Measurements from ENCODE around the gene MAML1. TPM values are rescaled to one million over a fixed set of nuclear protein-coding genes. Genes with fewer than 3 reads are reported as not detected.

Gene MAML1
- total and polyA plus RNA-seq, 2 donors: 10.5 to 13.3 TPM

DNA sequence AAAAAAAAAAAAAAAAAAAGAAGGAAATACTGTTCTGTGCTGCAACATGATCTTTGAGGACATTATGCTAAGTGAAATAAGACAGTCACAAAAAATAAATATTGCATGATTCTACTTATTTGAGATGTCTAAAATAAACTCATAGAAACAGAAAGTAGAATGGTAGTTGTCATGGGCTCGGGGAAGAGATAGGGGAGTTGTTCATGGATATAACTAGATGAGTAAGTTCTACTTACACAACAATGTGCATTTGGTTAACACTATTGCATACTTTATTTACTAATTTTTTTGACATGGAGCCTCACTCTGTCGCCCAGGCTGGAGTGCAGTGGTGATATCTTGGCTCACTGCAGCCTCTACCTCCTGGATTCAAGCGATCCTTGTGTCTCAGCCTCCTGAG, 15.2 kb downstream of the MAML1 start:
- no peak overlapping the region for H3K27ac ChIP-seq (ENCODE audit: low read depth in 1 of 2, low read length in 1 of 2)
- whole genome bisulfite sequencing: 96% methylated on average over 3 of the region's 3 CpGs
- no peaks in the 10 kb centered on the region for H3K4me1 ChIP-seq (ENCODE audit: control insufficient read depth in 2 of 2, insufficient read depth in 2 of 2, low read length in 2 of 2)
- H3K9me3 ChIP-seq (ENCODE audit: control insufficient read depth in 2 of 2, insufficient read depth in 1 of 2, low read length in 1 of 2): peaks cover 0 to 2% of the 10 kb centered on the region in 2 donors
- peaks cover 18 to 19% of the 10 kb centered on the region in 2 donors for H3K36me3 ChIP-seq (ENCODE audit: control insufficient read depth in 2 of 2, insufficient read depth in 2 of 2, low read length in 1 of 2)
- H3K4me3 ChIP-seq (ENCODE audit: low read length in 2 of 2): no peak overlapping the region
- DNase-seq (ENCODE audit: low read depth in 6 of 9, low spot score in 9 of 9): no peak
- H3K27me3 ChIP-seq (ENCODE audit: control insufficient read depth in 2 of 2, insufficient read depth in 1 of 2, low read length in 1 of 2): no peaks in the 10 kb centered on the region

DNA sequence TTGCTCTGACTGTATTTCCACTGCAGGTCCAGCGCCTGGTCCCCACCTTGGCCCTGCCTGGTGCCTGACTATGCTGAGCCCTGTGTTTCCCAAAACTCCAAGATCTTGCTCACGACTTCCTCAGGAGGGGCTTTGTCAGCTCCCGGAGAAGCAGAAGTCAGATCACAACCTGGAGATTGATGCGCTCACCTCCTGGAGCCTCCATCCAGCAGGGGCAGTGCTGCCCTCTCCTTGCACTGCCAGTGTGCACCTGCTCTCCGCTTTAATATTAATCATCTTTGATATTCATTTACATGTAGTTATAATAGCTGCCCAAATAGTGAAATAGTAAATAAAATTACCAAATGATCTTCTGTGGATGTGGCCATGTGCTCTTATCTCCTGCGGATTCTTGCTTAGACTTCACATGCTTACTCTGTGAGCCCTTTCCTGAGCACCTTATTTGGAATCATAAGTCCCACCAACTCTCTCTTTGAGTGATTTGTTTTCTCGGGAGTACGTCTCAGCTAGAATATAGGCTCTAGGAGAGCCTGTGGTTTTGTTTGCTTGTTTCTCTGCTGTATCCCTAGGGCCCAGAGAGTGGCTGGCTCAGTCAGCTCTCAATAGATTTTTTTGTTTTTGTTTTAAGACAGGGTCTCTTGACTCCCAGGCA, 17.4 kb downstream of the MAML1 start:
- Histone ChIP-seq H3K4me1 (ENCODE audit: control insufficient read depth in 2 of 2, insufficient read depth in 2 of 2, low read length in 2 of 2) (peaks cover 0 to 10% of the 10 kb centered on the region in 2 donors), H3K9me3 (ENCODE audit: control insufficient read depth in 2 of 2, insufficient read depth in 1 of 2, low read length in 1 of 2) (peaks cover 0 to 2% of the 10 kb centered on the region in 2 donors)
- no peak for DNase-seq (ENCODE audit: low read depth in 6 of 9, low spot score in 9 of 9)

DNA sequence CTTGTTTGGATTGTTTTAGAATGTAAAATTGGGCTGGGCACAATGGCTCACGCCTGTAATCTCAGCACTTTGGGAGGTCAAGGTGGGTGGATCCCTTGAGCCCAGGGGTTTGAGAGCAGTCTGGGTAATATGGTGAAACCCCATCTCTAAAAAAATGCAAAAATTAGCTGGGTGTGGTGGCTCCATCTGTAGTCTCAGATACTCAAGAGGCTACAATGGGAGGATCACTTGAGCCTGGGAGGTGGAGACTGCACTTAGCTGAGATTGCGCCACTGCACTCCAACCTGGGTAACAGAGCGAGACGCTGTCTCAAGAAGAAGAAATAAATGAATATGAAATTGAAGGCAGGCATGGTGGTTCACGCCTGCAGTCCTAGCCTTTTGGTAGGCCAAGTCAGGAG, 21.3 kb downstream of the MAML1 start:
- WGBS: 99% methylated on average over 5 of the region's 5 CpGs

More for the DNA sequence above, 17.4 kb downstream of the MAML1 start:
- H3K27me3 ChIP-seq (ENCODE audit: control insufficient read depth in 2 of 2, insufficient read depth in 1 of 2, low read length in 1 of 2): no peaks in the 10 kb centered on the region
- WGBS: 97% methylated on average over 8 of the region's 8 CpGs
- no peak overlapping the region for H3K4me3 ChIP-seq (ENCODE audit: low read length in 2 of 2)
- no peak overlapping the region for H3K27ac ChIP-seq (ENCODE audit: low read depth in 1 of 2, low read length in 1 of 2)
- H3K36me3 ChIP-seq (ENCODE audit: control insufficient read depth in 2 of 2, insufficient read depth in 2 of 2, low read length in 1 of 2): peaks cover 18 to 19% of the 10 kb centered on the region in 2 donors

DNA sequence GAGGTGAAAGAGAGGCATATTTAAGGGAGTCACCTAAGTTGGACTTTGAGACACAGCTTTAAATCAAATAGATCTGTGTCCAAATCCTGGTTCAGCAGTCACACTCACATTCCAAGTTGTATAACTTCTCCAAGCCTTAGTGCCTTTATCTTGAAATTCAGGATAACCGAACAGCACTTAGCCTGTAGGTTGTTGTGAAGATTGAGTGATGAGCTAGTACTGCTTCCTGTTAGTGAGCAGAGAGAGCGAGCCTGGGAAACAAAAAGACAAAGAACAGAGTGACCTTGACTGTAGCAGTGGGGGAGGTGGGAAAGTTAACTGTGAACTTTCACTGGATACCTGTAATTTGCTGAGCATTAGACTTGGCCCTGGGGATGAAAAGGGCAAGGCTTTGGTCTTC, 22.4 kb downstream of the MAML1 start:
- Histone ChIP-seq H3K9me3 (ENCODE audit: control insufficient read depth in 2 of 2, insufficient read depth in 1 of 2, low read length in 1 of 2) (no peaks in the 10 kb centered on the region), H3K36me3 (ENCODE audit: control insufficient read depth in 2 of 2, insufficient read depth in 2 of 2, low read length in 1 of 2) (peaks cover 11 to 15% of the 10 kb centered on the region in 2 donors), H3K4me1 (ENCODE audit: control insufficient read depth in 2 of 2, insufficient read depth in 2 of 2, low read length in 2 of 2) (peaks cover 6 to 18% of the 10 kb centered on the region in 2 donors), H3K4me3 (ENCODE audit: low read length in 2 of 2) (no peak overlapping the region), H3K27ac (ENCODE audit: low read depth in 1 of 2, low read length in 1 of 2) (peak overlapping the region in 1 of 2 donors; percentile 20), H3K27me3 (ENCODE audit: control insufficient read depth in 2 of 2, insufficient read depth in 1 of 2, low read length in 1 of 2) (no peaks in the 10 kb centered on the region)
- WGBS: 74% methylated on average over 2 of the region's 2 CpGs
- peak in 1 of 9 donors; percentile 23 for DNase-seq (ENCODE audit: low read depth in 6 of 9, low spot score in 9 of 9)

More for the DNA sequence above, 21.3 kb downstream of the MAML1 start:
- Histone ChIP-seq H3K27ac (ENCODE audit: low read depth in 1 of 2, low read length in 1 of 2) (no peak overlapping the region), H3K4me3 (ENCODE audit: low read length in 2 of 2) (no peak overlapping the region), H3K9me3 (ENCODE audit: control insufficient read depth in 2 of 2, insufficient read depth in 1 of 2, low read length in 1 of 2) (peaks cover 0 to 2% of the 10 kb centered on the region in 2 donors), H3K4me1 (ENCODE audit: control insufficient read depth in 2 of 2, insufficient read depth in 2 of 2, low read length in 2 of 2) (peaks cover 0 to 10% of the 10 kb centered on the region in 2 donors), H3K36me3 (ENCODE audit: control insufficient read depth in 2 of 2, insufficient read depth in 2 of 2, low read length in 1 of 2) (peaks cover 20 to 21% of the 10 kb centered on the region in 2 donors), H3K27me3 (ENCODE audit: control insufficient read depth in 2 of 2, insufficient read depth in 1 of 2, low read length in 1 of 2) (no peaks in the 10 kb centered on the region)
- DNase-seq (ENCODE audit: low read depth in 6 of 9, low spot score in 9 of 9): no peak

DNA sequence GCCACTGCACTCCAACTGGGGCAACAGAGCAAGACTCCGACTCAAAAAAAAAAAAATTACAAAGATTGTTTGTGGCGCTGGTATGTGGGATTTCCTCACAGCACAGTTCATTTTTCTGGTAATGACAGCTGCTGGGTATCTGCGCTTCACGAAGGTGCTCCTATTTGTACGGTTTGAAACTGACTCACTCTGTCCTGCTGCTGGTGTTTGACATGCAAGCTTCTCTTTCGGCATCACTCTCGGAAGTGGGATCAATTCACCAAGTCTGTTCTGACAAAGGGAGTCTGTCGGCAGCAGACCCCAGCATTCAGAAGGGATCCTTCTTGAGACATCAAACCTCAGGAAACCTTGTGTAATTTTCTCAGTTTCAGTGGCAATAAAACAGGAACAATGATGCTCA, 26.3 kb downstream of the MAML1 start:
- Histone ChIP-seq H3K36me3 (ENCODE audit: control insufficient read depth in 2 of 2, insufficient read depth in 2 of 2, low read length in 1 of 2) (peaks cover 3 to 8% of the 10 kb centered on the region in 2 donors), H3K4me3 (ENCODE audit: low read length in 2 of 2) (no peak overlapping the region), H3K27ac (ENCODE audit: low read depth in 1 of 2, low read length in 1 of 2) (no peak overlapping the region), H3K4me1 (ENCODE audit: control insufficient read depth in 2 of 2, insufficient read depth in 2 of 2, low read length in 2 of 2) (peaks cover 12 to 48% of the 10 kb centered on the region in 2 donors), H3K27me3 (ENCODE audit: control insufficient read depth in 2 of 2, insufficient read depth in 1 of 2, low read length in 1 of 2) (no peaks in the 10 kb centered on the region), H3K9me3 (ENCODE audit: control insufficient read depth in 2 of 2, insufficient read depth in 1 of 2, low read length in 1 of 2) (no peaks in the 10 kb centered on the region)
- 96% methylated on average over 8 of the region's 8 CpGs for WGBS
- no peak for DNase-seq (ENCODE audit: low read depth in 6 of 9, low spot score in 9 of 9)

DNA sequence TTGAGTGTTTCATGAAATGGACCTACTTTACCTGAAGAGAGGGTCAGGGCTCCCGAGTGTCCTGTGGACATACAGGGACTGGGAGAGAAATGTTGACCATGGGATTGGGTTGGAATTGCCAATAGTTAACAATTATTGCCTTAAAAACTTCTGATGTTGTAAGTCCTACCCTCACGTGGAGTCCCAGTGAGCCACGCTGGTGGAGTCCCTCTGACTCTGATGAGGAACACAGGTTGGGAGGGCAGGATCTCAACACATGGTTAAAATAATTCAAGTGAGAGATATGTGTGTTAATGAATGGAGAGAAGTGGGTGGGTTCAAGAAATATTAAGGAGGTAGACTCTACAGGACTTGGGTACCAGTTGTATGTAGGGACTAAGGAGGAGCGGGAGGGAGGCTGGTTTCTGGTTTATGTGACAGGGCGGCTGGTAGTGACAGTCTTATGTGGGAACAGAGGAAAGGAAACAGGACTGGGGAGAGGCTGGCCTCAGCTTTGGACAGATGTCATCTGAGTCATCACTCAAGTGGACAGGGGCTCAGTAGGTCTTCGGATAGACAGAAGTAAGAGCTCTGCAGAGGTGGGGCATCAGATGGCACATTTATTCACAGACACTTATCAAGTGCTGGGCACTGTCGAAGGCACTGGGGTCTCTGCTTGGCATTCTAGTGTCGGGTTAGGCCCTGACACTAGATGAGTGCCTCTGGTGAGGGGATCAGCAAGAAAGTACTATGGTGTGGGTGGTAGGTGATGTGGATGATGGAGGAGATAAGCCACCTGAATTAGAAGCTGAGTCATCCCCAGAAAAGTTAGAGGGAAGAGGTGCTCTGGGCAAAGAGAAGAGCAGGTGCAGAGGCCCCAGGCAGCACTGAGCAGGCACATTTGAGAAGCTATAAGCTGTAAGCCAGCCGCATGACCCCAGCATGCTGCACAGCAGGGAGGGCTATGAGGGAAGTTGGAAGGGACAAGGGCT, 27.2 kb downstream of the MAML1 start:
- Histone ChIP-seq H3K4me1 (ENCODE audit: control insufficient read depth in 2 of 2, insufficient read depth in 2 of 2, low read length in 2 of 2) (peaks cover 12 to 38% of the 10 kb centered on the region in 2 donors), H3K4me3 (ENCODE audit: low read length in 2 of 2) (no peak overlapping the region), H3K27me3 (ENCODE audit: control insufficient read depth in 2 of 2, insufficient read depth in 1 of 2, low read length in 1 of 2) (no peaks in the 10 kb centered on the region), H3K9me3 (ENCODE audit: control insufficient read depth in 2 of 2, insufficient read depth in 1 of 2, low read length in 1 of 2) (no peaks in the 10 kb centered on the region), H3K27ac (ENCODE audit: low read depth in 1 of 2, low read length in 1 of 2) (peak overlapping the region in 1 of 2 donors; percentile 69), H3K36me3 (ENCODE audit: control insufficient read depth in 2 of 2, insufficient read depth in 2 of 2, low read length in 1 of 2) (peaks cover 4 to 10% of the 10 kb centered on the region in 2 donors)
- WGBS: 74% methylated on average over 9 of the region's 9 CpGs
- DNase-seq (ENCODE audit: low read depth in 6 of 9, low spot score in 9 of 9): peak in 7 of 9 donors; percentile 26 to 75 (median 53)

DNA sequence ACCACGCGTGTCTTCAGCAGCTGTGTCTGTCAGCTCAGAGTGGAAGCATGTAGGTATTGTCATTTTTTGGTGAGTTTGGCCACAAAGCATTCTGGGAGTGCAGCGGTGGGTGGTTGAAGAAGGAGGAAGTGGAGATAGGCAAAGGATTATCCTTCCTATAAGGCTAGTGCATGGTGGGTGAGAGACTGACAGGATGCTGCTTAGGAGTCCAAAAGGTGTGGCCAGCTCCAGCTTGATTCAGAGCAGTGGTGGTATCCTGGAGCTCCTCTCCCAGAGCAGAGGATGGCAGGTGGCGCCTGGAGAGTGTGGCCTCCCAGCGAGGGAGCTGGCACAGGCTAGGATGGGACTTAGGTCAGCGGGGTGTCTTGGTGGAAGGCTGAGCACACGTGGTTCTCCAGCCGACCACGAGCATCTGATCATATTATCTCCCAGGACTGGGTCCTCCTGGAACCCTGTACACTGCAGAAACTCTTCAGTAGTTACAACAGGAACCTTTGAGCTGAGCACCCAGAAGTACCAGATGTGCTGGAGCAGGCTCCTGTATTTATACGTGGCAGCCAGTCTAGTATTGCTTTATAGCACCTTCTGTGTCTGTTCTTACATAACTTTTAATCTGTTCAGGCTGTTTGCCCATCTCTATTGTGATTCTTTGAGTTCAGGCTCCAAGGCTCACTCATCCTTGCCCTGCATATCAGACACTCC, 29.6 kb downstream of the MAML1 start:
- H3K27ac ChIP-seq (ENCODE audit: low read depth in 1 of 2, low read length in 1 of 2): peak overlapping the region; percentile 33 to 64
- 52% methylated on average over 10 of the region's 10 CpGs for WGBS
- H3K27me3 ChIP-seq (ENCODE audit: control insufficient read depth in 2 of 2, insufficient read depth in 1 of 2, low read length in 1 of 2): no peaks in the 10 kb centered on the region
- no peak overlapping the region for H3K4me3 ChIP-seq (ENCODE audit: low read length in 2 of 2)
- H3K4me1 ChIP-seq (ENCODE audit: control insufficient read depth in 2 of 2, insufficient read depth in 2 of 2, low read length in 2 of 2): peaks cover 12 to 38% of the 10 kb centered on the region in 2 donors
- peaks cover 25 to 34% of the 10 kb centered on the region in 2 donors for H3K36me3 ChIP-seq (ENCODE audit: control insufficient read depth in 2 of 2, insufficient read depth in 2 of 2, low read length in 1 of 2)
- H3K9me3 ChIP-seq (ENCODE audit: control insufficient read depth in 2 of 2, insufficient read depth in 1 of 2, low read length in 1 of 2): no peaks in the 10 kb centered on the region
- DNase-seq (ENCODE audit: low read depth in 6 of 9, low spot score in 9 of 9): peak in 6 of 9 donors; percentile 35 to 76 (median 46)

DNA sequence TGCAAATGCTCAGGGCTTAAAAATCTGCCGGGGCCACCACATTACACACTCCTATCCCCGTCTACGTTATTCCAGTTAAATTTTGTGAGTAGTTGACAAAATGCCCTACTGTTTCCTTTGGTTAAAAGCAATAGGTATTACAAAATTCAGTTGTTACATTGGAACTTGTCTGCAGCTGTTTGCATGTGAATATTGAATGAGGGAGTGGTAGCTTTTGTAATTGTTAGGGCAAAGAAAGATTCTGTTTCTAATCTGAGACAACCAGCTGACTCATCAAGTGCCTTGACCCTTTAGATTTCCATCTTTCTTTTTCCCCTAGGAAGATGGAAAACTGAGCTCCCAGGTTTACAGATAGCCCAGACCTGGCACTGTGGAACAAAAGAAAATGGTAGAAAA, 30.2 kb downstream of the MAML1 start:
- H3K27ac ChIP-seq (ENCODE audit: low read depth in 1 of 2, low read length in 1 of 2): peak overlapping the region in 1 of 2 donors; percentile 49
- H3K4me3 ChIP-seq (ENCODE audit: low read length in 2 of 2): no peak overlapping the region
- no peaks in the 10 kb centered on the region for H3K9me3 ChIP-seq (ENCODE audit: control insufficient read depth in 2 of 2, insufficient read depth in 1 of 2, low read length in 1 of 2)
- peaks cover 30 to 38% of the 10 kb centered on the region in 2 donors for H3K36me3 ChIP-seq (ENCODE audit: control insufficient read depth in 2 of 2, insufficient read depth in 2 of 2, low read length in 1 of 2)
- H3K4me1 ChIP-seq (ENCODE audit: control insufficient read depth in 2 of 2, insufficient read depth in 2 of 2, low read length in 2 of 2): peaks cover 12 to 38% of the 10 kb centered on the region in 2 donors
- H3K27me3 ChIP-seq (ENCODE audit: control insufficient read depth in 2 of 2, insufficient read depth in 1 of 2, low read length in 1 of 2): no peaks in the 10 kb centered on the region
- no peak for DNase-seq (ENCODE audit: low read depth in 6 of 9, low spot score in 9 of 9)
- 86% methylated on average over 3 of the region's 3 CpGs for WGBS

All from thymus (tissue), 11 donors.